Measurements from ENCODE around the gene POLR2M. TPM values are rescaled to one million over a fixed set of nuclear protein-coding genes. Genes with fewer than 3 reads are reported as not detected.

The POLR2M gene
- polyA plus RNA-seq, 1 experiment: 126 TPM

- DNase-seq (ENCODE audit: low read depth): no peak
- CTCF ChIA-PET: interaction anchor here (2.1 to 14.2 kb wide), 4 partner anchors 8 to 328 kb away, joined by 6 to 221 read pairs (median 86); partner anchors contain the start of gene ALDH1A2
- no peaks in the 10 kb centered on the region for H3K36me3 ChIP-seq (ENCODE audit: control insufficient read depth, insufficient read depth, low read length)
- H3K27me3 ChIP-seq (ENCODE audit: control insufficient read depth, insufficient read depth, low read length): no peaks in the 10 kb centered on the region
- H3K4me3 ChIP-seq (ENCODE audit: low read depth, low read length): no peak overlapping the region
- POLR2A ChIA-PET: no interaction called here
- TF ChIP-seq CTCF (IDR thresholded peaks at IDR 0.05; ENCODE audit: insufficient read depth, low read depth, low read length): no peak
Observed at GRCh38 chr15:57741089-57741488, 34.6 kb downstream of the POLR2M start.

- ChIA-PET POLR2A (no interaction called here), CTCF (interaction anchor here (0.9 to 14.2 kb wide), 8 partner anchors 8 to 326 kb away, joined by 3 to 221 read pairs (median 12); partner anchors contain the start of gene ALDH1A2)
- H3K36me3 ChIP-seq (ENCODE audit: control insufficient read depth, insufficient read depth, low read length): no peaks in the 10 kb centered on the region
- no peak overlapping the region for H3K4me3 ChIP-seq (ENCODE audit: low read depth, low read length)
- TF ChIP-seq CTCF (IDR thresholded peaks at IDR 0.05; ENCODE audit: insufficient read depth, low read depth, low read length): peak; percentile 16; the same call in 1 of the 2 replicates
- H3K27me3 ChIP-seq (ENCODE audit: control insufficient read depth, insufficient read depth, low read length): no peaks in the 10 kb centered on the region
- DNase-seq (ENCODE audit: low read depth): no peak
Observed at GRCh38 chr15:57743424-57743823, 36.9 kb downstream of the POLR2M start.

GRCh38 chr15:57746786-57747185 lies 40.3 kb downstream of the POLR2M start:
- H3K27me3 ChIP-seq (ENCODE audit: control insufficient read depth, insufficient read depth, low read length): no peaks in the 10 kb centered on the region
- no peak for TF ChIP-seq CTCF (IDR thresholded peaks at IDR 0.05; ENCODE audit: insufficient read depth, low read depth, low read length)
- ChIA-PET POLR2A (no interaction called here), CTCF (interaction anchor here (0.7 to 14.2 kb wide), 8 partner anchors 14 to 437 kb away, joined by 3 to 230 read pairs (median 8); partner anchors contain the start of gene ALDH1A2)
- no peak overlapping the region for H3K4me3 ChIP-seq (ENCODE audit: low read depth, low read length)
- DNase-seq (ENCODE audit: low read depth): no peak
- no peaks in the 10 kb centered on the region for H3K36me3 ChIP-seq (ENCODE audit: control insufficient read depth, insufficient read depth, low read length)

- POLR2A ChIA-PET: no interaction called here
- CTCF ChIA-PET: interaction anchor here (0.7 to 14.2 kb wide), 11 partner anchors 14 to 437 kb away, joined by 3 to 230 read pairs (median 7); partner anchors contain the start of gene ALDH1A2
- H3K36me3 ChIP-seq (ENCODE audit: control insufficient read depth, insufficient read depth, low read length): no peaks in the 10 kb centered on the region
- no peak overlapping the region for H3K4me3 ChIP-seq (ENCODE audit: low read depth, low read length)
- no peaks in the 10 kb centered on the region for H3K27me3 ChIP-seq (ENCODE audit: control insufficient read depth, insufficient read depth, low read length)
- TF ChIP-seq CTCF (IDR thresholded peaks at IDR 0.05; ENCODE audit: insufficient read depth, low read depth, low read length): no peak
- DNase-seq (ENCODE audit: low read depth): no peak
Observed at GRCh38 chr15:57747206-57747896, 40.8 kb downstream of the POLR2M start.

- no peaks in the 10 kb centered on the region for H3K27me3 ChIP-seq (ENCODE audit: control insufficient read depth, insufficient read depth, low read length)
- no peaks in the 10 kb centered on the region for H3K36me3 ChIP-seq (ENCODE audit: control insufficient read depth, insufficient read depth, low read length)
- no peak overlapping the region for H3K4me3 ChIP-seq (ENCODE audit: low read depth, low read length)
- TF ChIP-seq CTCF (IDR thresholded peaks at IDR 0.05; ENCODE audit: insufficient read depth, low read depth, low read length): peak; percentile 77
- DNase-seq (ENCODE audit: low read depth): no peak
- ChIA-PET CTCF (interaction anchor here (0.7 to 14.2 kb wide), 29 partner anchors 10 to 1507 kb away, joined by 3 to 230 read pairs (median 4); partner anchors contain the start of genes ALDH1A2 and POLR2M), POLR2A (no interaction called here)
Observed at GRCh38 chr15:57751177-57751800, 44.8 kb downstream of the POLR2M start.

All from BJ (cell line).